ENCODE data around the gene U2AF1L4.
"Not testable (repeated sequence)": the region's sequence is repeated elsewhere in the genome, so short reads cannot be mapped to it uniquely, and the experiment has no call there.

The U2AF1L4 gene

GRCh38 chr19:35725216-35725861 is 19.9 kb downstream of the U2AF1L4 start:
- no peak for DNase-seq (ENCODE audit: low spot score)

- no peak for DNase-seq (ENCODE audit: low spot score)
Measured at GRCh38 chr19:35724560-35724959, 20.7 kb downstream of the U2AF1L4 start.

DNA sequence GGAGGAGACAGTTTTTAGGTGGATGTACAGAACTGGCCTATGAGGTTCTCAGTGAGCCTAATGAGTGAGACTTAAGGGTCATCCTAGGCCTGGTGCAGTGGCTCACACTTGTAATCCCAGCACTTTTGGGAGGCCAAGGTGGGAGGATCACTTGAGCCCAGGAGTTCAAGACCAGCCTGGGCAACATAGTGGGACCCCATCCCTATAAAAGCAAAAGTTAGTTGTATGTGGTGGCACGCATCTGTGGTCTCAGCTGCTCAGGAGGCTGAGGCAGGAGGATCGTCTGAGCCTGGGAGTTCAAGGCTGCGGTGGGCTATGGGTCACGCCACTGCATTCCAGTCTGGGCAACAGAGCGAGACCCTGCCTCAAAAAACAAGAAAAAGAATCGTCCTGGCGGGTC is 21.1 kb downstream of the U2AF1L4 start:
- not testable (repeated sequence) for DNase-seq (ENCODE audit: low spot score)

DNA sequence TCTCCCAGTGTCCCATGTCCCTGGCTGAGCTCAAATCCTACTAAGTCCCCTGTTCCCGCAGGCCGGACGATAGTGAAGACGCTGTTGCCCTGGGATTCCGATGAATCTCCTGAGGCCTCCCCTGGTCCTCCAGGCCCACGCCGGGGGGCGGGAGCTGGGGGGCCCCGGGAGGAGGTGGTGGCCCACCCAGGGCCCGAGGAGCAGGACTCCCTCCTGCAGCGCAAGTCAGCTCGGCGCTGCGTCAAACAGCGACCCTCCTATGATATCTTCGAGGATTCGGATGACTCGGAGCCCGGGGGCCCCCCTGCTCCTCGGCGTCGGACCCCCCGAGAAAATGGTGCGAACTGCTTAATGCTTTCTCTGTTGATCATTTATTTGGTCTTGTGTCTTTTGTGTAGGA is 21.5 kb downstream of the U2AF1L4 start:
- DNase-seq (ENCODE audit: low spot score), result no peak

DNA sequence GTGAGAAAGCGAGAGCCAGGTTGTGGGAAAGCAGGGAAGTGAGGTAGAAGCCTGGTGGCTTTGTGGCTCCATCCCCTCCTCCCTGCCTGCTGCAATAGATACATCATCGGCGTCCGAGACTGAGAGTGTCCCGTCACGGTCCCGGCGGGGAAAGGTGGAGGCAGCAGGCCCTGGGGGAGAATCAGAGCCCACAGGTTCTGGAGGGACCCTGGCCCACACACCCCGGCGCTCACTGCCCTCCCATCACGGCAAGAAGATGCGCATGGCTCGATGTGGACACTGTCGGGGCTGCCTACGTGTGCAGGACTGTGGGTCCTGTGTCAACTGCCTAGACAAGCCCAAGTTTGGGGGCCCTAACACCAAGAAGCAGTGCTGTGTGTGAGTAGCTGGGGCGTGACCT is 22.3 kb downstream of the U2AF1L4 start:
- no peak for DNase-seq (ENCODE audit: low spot score)

- no peak for DNase-seq (ENCODE audit: low spot score)
Measured at GRCh38 chr19:35722461-35722860, 22.8 kb downstream of the U2AF1L4 start.

DNA sequence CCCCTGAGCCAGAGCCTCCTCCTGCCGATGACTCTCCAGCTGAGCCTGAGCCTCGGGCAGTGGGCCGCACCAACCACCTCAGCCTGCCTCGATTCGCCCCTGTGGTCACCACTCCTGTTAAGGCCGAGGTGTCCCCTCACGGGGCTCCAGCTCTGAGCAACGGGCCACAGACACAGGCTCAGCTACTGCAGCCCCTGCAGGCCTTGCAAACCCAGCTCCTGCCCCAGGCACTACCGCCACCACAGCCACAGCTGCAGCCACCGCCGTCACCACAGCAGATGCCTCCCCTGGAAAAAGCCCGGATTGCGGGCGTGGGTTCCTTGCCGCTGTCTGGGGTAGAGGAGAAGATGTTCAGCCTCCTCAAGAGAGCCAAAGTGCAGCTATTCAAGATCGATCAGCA is 23.8 kb downstream of the U2AF1L4 start:
- no peak for DNase-seq (ENCODE audit: low spot score)

- DNase-seq (ENCODE audit: low spot score), result no peak
Measured at GRCh38 chr19:35720648-35721047, 24.6 kb downstream of the U2AF1L4 start.

GRCh38 chr19:35720163-35720524 is 25.1 kb downstream of the U2AF1L4 start:
- DNase-seq (ENCODE audit: low spot score), result no peak

DNA sequence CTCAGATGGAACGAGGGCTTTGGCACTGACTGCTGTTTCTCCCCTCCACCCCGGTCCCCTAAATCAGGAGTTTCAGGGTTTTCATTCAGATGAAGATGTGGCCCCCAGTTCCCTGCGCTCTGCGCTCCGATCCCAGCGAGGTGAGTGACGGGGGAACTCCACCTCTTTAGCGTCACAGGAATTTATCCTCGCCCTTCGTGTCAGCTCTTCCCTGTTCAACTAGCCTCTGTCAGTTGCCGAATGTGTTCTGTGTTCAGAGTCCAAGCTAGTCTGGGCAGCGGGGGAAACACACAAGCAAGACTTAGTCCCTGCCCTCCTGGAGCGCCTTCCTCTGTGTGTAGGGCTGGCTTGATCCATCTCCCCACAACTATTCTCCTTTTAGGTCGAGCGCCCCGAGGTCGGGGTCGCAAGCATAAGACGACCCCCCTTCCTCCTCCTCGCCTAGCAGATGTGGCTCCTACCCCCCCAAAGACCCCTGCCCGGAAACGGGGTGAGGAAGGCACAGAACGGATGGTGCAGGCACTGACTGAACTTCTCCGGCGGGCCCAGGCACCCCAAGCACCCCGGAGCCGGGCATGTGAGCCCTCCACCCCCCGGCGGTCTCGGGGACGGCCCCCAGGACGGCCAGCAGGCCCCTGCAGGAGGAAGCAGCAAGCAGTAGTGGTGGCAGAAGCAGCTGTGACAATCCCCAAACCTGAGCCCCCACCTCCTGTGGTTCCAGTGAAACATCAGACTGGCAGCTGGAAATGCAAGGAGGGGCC is 25.6 kb downstream of the U2AF1L4 start:
- no peak for DNase-seq (ENCODE audit: low spot score)

DNA sequence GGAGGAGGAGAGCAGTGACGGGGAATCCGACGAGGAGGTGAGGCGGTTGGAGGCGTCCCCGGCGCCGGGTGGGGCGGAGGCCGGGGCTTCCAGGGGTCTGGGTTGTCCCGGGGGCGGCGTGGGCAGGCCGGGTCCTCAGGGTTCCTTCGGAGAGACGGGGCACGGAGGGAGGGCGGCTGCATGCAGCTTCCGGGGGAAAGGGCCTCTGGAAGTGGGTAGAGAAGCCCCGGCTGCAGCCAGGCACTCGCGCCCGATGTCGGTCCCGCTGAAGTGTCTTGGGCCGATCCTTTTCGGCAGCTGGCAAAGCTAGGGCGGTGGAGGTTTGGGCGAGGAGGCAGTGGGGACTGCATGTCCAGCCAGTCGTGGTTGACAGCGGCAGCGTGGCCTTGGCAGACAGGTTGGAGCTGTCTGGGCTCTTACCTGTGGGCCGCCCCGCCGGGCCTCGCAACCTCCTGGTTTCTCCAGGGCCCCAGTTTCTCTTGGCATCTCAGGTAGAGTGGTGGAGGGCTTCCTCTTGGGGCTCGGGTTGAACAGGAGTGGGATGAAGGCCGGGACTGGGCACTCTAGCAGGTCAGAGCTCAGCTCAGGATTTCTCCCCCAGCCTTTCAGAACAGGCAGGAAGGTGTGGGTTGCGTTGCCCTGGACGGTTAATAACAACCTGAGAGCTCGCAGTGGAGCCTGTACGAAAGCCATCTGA is 26.7 kb downstream of the U2AF1L4 start:
- no peak for DNase-seq (ENCODE audit: low spot score)

DNA sequence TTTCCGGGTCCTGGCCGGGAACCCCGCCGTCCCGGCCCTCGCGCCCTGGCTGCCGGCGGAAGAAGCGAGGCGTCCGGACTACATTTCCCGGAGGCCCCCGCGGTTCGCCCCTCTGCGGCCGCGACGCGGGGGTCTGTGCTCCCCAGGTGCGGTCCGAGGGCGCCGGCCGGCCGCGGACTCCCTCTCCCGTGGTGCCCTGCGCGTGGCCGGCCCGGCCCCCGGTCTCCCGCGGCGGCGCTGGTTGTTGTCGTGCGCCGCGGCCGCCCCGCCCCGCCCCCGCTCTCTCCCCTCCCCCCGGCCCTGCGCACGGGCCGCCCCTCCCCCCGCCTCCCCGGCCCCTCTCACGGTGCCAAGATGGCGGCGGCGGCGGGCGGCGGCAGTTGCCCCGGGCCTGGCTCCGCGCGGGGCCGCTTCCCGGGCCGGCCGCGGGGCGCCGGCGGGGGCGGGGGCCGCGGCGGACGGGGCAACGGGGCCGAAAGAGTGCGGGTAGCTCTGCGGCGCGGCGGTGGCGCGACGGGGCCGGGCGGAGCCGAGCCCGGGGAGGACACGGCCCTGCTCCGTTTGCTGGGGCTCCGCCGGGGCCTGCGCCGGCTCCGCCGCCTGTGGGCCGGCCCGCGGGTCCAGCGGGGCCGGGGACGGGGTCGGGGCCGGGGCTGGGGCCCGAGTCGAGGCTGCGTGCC is 27.4 kb downstream of the U2AF1L4 start, which contains the start of gene KMT2B:
Gene KMT2B (plus strand): TSS at position 339 of the 680 bp plus-strand sequence. CDS start 16 bp downstream, at position 355.
- no peak for DNase-seq (ENCODE audit: low spot score)

- DNase-seq (ENCODE audit: low spot score), result peak; percentile 98
Measured at GRCh38 chr19:35716801-35717664, 28.2 kb downstream of the U2AF1L4 start.

DNA sequence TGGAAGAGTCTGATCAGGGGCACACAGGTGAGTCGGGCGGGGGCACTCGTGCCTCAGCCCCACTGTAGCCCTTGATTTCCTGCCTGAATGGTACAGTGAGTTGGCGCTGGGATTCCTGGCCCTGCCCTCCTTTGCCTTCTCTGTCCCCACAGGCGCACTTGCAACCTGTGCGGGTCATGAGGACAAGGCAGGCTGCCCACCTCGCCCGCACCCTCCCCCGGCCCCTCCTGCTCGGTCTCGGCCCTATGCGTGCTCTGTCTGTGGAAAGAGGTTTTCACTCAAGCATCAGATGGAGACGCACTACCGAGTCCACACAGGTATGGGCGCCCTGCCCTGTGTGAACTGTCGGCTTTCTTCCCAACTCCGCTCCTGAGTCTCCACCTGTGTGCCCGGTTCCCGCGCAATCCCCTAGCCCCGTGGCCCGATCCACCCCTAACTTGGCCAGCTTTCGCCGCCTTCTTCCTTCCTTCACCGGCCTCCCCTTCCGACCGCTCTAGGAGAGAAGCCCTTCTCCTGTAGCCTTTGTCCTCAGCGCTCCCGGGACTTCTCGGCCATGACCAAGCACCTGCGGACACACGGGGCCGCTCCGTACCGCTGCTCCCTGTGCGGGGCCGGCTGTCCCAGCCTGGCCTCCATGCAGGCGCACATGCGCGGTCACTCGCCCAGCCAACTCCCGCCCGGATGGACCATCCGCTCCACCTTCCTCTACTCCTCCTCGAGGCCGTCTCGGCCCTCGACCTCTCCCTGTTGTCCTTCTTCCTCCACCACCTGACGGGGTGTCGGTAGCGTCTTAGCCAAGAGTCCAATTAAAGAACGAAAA is 29.0 kb downstream of the U2AF1L4 start:
- no peak for DNase-seq (ENCODE audit: low spot score)

DNA sequence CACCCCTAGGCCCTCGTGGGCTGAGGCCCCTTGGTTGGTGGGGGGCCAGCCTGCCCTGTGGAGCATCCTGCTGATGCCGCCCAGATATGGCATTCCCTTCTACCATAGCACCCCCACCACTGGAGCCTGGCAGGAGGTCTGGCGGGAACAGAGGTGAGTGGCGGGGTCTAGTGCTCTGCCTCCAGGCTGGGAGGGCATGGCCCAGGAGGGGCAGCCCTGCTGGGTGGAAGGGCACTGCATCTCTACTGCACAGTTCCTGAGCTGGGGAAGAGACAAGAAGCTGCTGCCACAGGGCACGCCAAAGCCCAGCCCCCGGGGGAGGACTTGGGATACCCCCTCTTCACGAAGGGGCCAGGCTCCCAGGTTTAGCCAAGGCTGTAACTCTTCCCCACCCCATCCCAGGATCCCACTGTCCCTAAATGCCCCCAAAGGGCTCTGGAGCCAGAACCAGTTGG is 29.8 kb downstream of the U2AF1L4 start:
- no peak for DNase-seq (ENCODE audit: low spot score)

DNA sequence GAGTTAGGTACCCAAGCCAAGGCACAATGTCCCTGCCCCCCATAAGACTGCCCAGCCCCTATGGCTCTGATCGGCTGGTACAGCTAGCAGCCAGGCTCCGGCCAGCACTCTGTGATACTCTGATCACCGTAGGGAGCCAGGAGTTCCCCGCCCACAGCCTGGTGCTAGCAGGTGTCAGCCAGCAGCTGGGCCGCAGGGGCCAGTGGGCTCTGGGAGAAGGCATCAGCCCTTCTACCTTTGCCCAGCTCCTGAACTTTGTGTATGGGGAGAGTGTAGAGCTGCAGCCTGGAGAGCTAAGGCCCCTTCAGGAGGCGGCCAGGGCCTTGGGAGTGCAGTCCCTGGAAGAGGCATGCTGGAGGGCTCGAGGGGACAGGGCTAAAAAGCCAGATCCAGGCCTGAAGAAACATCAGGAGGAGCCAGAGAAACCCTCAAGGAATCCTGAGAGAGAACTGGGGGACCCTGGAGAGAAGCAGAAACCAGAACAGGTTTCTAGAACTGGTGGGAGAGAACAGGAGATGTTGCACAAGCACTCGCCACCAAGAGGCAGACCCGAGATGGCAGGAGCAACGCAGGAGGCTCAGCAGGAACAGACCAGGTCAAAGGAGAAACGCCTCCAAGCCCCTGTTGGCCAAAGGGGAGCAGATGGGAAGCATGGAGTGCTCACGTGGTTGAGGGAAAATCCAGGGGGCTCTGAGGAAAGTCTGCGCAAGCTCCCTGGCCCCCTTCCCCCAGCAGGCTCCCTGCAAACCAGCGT is 30.4 kb downstream of the U2AF1L4 start:
- no peak for DNase-seq (ENCODE audit: low spot score)

- DNase-seq (ENCODE audit: low spot score), result no peak
Measured at GRCh38 chr19:35713904-35714495, 31.2 kb downstream of the U2AF1L4 start.

DNA sequence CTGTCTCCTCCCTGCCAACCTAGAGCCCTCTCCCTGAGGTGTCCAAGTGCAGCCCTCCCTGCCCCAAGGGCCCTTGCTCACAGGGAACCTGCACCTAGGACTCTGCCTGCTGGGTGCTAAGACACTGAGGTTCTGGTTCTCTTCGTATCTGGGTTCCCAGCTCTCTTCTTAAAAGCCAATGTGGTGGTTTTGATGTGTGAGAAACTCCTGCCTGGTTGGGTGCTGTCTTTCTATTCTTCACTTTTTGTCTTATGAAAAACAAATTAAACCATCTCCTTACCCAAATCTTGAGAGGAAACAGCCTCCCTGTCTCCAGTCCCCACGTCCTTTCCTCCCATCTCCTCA is 31.7 kb downstream of the U2AF1L4 start:
- DNase-seq (ENCODE audit: low spot score), result no peak

Measured in CD4-positive, alpha-beta T cell treated with Interleukin-15 for 4 hours (primary cell).